ENCODE measurements around the gene ACADL. TPM values are rescaled to one million over a fixed set of nuclear protein-coding genes. Genes with fewer than 3 reads are reported as not detected.

ACADL gene
- 1 to 10 TPM; 2.5 to 6.5 (median 3.5) TPM for total RNA-seq

DNA sequence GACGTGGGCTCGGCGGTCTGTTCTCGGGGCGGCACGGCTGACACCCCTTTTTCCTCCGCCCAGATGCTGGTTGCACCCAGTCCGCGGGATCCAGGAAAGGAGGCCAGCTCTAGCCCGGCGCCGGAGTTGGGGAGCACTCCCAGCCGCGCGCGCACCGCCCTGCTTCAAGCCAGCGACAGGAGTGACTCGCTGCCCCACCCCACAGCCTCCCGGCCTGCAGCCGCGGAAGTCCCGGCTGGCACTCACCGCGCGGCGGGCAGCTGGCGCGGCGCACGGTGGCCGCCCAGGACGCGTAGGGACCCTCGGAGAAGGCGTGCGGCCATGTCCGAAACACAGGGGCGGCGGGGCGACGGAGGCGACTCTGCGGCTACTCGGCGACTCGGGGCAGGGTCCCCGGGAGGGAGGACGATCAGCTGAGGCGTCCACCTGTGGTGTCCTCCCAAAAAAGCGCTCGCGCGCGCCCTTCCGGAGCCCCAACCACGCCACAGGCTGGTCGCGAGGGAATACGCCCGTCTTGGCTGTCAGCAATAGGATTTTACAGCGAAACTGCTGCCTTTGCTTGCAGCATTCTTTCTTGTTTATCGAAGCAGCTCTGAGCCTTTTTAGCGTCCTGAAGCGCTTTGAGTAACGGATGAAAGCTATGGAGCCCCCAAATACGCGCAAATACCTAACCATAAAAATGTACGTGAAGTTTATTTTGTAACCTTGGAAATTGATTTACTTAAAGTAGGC, at the start of gene ACADL:
ACADL (minus strand) TSS at position 507 of the 732 bp plus-strand sequence; CDS start at position 323, 184 bp downstream.
- H3K4me3 ChIP-seq (ENCODE audit: low read depth, poor library complexity, severe bottlenecking): peak within 1 kb of the TSS; percentile 50
- no peak for TF ChIP-seq POLR2A (IDR thresholded peaks at IDR 0.05)
- no peak for TF ChIP-seq CTCF (IDR thresholded peaks at IDR 0.05)
- 1 to 2% methylated on average over 28 to 55 of the region's 69 CpGs for WGBS, 2 donors
- intact Hi-C loops (cut with DNase I; ENCODE audit: low total_unique reads): no loop called here
- DNase-seq (ENCODE audit: low spot score in 2 of 2): peak; percentile 31 to 92

- no peak overlapping the region for H3K4me3 ChIP-seq (ENCODE audit: low read depth, poor library complexity, severe bottlenecking)
- no peak for TF ChIP-seq CTCF (IDR thresholded peaks at IDR 0.05)
- no peak for TF ChIP-seq POLR2A (IDR thresholded peaks at IDR 0.05)
- no peak for DNase-seq (ENCODE audit: low spot score in 2 of 2)
- intact Hi-C loops (cut with DNase I; ENCODE audit: low total_unique reads): no loop called here
Observed at GRCh38 chr2:210271300-210271699, 46.1 kb upstream of the ACADL start.

DNA sequence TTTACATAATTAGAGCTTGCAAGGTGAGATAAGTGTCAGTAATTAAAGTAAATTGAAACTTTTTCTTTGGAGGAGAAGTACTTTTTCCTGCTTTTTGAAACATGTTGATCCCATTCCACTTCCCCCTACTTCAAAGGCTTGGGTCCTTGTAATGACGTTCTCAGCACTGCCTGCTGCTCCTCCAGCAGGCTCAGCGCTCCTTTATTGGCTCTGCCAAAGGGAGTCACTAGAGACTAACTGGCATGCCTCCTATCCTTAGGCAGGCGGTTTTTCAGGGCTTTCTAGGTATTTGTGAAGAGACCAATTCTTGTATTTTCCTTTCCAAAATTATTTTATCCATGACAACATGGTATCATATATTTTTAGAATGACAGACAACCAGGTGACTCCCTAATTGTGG, 43.9 kb upstream of the ACADL start:
- 23 to 26% methylated on average over 3 of the region's 3 CpGs for WGBS, 2 donors
- TF ChIP-seq POLR2A (IDR thresholded peaks at IDR 0.05): no peak
- TF ChIP-seq CTCF (IDR thresholded peaks at IDR 0.05): no peak
- H3K4me3 ChIP-seq (ENCODE audit: low read depth, poor library complexity, severe bottlenecking): no peak overlapping the region
- no peak for DNase-seq (ENCODE audit: low spot score in 2 of 2)
- intact Hi-C loops (cut with DNase I; ENCODE audit: low total_unique reads): no loop called here

GRCh38 chr2:210268281-210268680, 43.0 kb upstream of the ACADL start:
- WGBS, 2 donors: 86 to 95% methylated on average over 1 of the region's 1 CpG
- no peak overlapping the region for H3K4me3 ChIP-seq (ENCODE audit: low read depth, poor library complexity, severe bottlenecking)
- no peak for DNase-seq (ENCODE audit: low spot score in 2 of 2)
- intact Hi-C loops (cut with DNase I; ENCODE audit: low total_unique reads): no loop called here
- TF ChIP-seq POLR2A (IDR thresholded peaks at IDR 0.05) (no peak), CTCF (IDR thresholded peaks at IDR 0.05) (no peak)

DNA sequence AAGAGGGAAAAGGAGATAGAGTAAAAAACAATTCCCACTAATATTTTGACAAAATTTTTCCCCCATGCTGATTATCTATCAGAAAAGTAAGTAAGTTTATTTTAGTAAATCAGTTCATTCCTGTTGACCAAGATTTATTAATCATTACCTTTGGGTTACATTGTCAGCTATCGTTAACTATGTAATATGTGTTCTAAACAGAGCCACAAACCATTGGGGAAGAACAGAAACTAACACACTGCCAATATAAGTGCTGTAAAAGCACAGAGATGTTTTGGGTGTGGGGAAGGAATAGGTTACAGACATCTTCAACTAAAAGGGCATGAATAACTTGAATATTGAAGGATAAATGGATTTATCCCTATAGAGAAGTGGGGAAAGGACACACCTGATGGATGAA, 42.5 kb upstream of the ACADL start:
- DNase-seq (ENCODE audit: low spot score in 2 of 2): no peak
- intact Hi-C loops (cut with DNase I; ENCODE audit: low total_unique reads): no loop called here
- TF ChIP-seq POLR2A (IDR thresholded peaks at IDR 0.05) (no peak), CTCF (IDR thresholded peaks at IDR 0.05) (no peak)
- H3K4me3 ChIP-seq (ENCODE audit: low read depth, poor library complexity, severe bottlenecking): no peak overlapping the region
- 83 to 87% methylated on average over 1 of the region's 1 CpG for WGBS, 2 donors

DNA sequence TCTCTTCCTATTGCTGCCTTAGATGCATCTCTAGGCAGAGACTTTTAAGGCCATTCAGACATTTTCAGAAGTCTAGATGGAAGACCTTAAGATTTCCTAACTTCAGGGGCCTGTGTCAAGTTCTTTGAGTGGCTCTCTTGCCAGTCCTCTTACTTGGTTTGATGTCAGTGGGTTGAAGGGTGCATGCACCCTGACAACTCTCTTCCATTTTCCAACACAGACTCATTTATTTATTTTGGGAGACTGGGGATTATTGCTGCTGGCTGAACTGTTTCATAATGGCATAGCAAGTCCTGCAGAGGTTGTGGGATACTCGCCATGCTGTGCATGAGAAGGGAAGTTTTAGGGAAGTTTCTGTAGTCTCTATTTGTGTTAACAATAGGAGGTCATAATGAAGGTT, 39.0 kb upstream of the ACADL start:
- no peak overlapping the region for H3K4me3 ChIP-seq (ENCODE audit: low read depth, poor library complexity, severe bottlenecking)
- TF ChIP-seq POLR2A (IDR thresholded peaks at IDR 0.05) (no peak), CTCF (IDR thresholded peaks at IDR 0.05) (no peak)
- intact Hi-C loops (cut with DNase I; ENCODE audit: low total_unique reads): no loop called here
- no peak for DNase-seq (ENCODE audit: low spot score in 2 of 2)
- WGBS, 2 donors: 78 to 87% methylated on average over 1 of the region's 1 CpG

All from lower leg skin (tissue), 4 donors.